ENCODE results near the gene BEAN1. TPM values are rescaled to one million over a fixed set of nuclear protein-coding genes. Genes with fewer than 3 reads are reported as not detected.
"Not testable (repeated sequence)": the region's sequence is repeated elsewhere in the genome, so short reads cannot be mapped to it uniquely, and the experiment has no call there.

Gene BEAN1
- total and polyA plus RNA-seq, 9 of the 15 experiments (the other 6 are each of a cell fraction or from before 2014, with no cell fraction given): not detected

DNA sequence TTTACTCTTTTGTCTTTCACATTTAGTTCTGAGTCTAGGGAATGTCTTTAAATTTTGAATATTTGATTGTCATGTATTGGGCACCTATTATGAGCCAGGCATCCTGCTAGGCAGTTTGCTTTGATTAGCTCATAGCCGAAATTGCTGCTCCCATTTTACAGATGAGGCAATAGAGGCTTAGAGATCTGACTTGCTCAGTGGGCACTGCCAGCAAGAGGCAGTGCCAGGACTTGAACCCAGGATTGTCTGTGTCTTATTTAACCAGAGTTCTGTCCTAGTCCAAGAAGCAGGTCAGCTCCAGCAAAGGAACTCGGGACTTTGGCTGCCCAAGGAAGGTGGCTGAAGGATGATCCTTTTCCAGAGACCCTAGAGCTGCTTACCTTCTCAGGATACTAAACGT, 24.5 kb downstream of the BEAN1 start:
- Histone ChIP-seq H4K20me1 (replicated peaks; ENCODE audit: control insufficient read depth, insufficient read depth, low read length) (no peaks in the 10 kb centered on the region), H3K9me3 (replicated peaks; ENCODE audit: control insufficient read depth, insufficient read depth, low read depth, low read length) (no peaks in the 10 kb centered on the region), H3K9ac (ENCODE audit: insufficient read depth in 1 of 2, low read depth in 2 of 2, low read length in 2 of 2) (no peak overlapping the region), H3K9me1 (ENCODE audit: control insufficient read depth, insufficient read depth, low read length) (no peaks in the 10 kb centered on the region), H3K27me3 (ENCODE audit: control insufficient read depth in 2 of 2, insufficient read depth in 2 of 2, low read length in 2 of 2) (peaks cover 5 to 16% of the 10 kb centered on the region in 2 experiments; a peak in 4 of 5 replicates), H2AFZ (ENCODE audit: low read depth, low read length) (no peak overlapping the region), H3K4me3 (no peak overlapping the region), H3K36me3 (ENCODE audit: control insufficient read depth, insufficient read depth, low read length) (no peaks in the 10 kb centered on the region), H3K4me1 (replicated peaks in 1 of 2; ENCODE audit: control insufficient read depth in 2 of 2, insufficient read depth in 2 of 2, low read length in 2 of 2) (no peaks in the 10 kb centered on the region), H3K27ac (ENCODE audit: extremely low read depth, low read depth, low read length) (no peak overlapping the region), H3K4me2 (ENCODE audit: insufficient read depth, low read length) (no peak overlapping the region), H3K79me2 (ENCODE audit: control insufficient read depth, insufficient read depth, low read length) (no peaks in the 10 kb centered on the region)
- 0% methylated on average over 3 of the region's 3 CpGs for WGBS (ENCODE audit: insufficient coverage, low coverage, missing lambda C conversion rate)
- FAIRE-seq (no peak), ATAC-seq (no peak), DNase-seq (ENCODE audit: extremely low read depth in 1 of 4, low spot score in 3 of 4) (no peak)
- ChIA-PET CTCF (ENCODE audit: low intra/inter-chr PET ratio) (no interaction called here), POLR2A (no interaction called here)
- intact Hi-C loops (cut with micrococcal nuclease): no loop called here
- TF ChIP-seq CBFB (CRISPR knock-in tag; IDR thresholded peaks at IDR 0.05) (no peak), RBM25 (IDR thresholded peaks at IDR 0.05; ENCODE audit: low read depth, low read length, severe bottlenecking) (peak; percentile 48)
- TF ChIP-seq, protein P1, sequence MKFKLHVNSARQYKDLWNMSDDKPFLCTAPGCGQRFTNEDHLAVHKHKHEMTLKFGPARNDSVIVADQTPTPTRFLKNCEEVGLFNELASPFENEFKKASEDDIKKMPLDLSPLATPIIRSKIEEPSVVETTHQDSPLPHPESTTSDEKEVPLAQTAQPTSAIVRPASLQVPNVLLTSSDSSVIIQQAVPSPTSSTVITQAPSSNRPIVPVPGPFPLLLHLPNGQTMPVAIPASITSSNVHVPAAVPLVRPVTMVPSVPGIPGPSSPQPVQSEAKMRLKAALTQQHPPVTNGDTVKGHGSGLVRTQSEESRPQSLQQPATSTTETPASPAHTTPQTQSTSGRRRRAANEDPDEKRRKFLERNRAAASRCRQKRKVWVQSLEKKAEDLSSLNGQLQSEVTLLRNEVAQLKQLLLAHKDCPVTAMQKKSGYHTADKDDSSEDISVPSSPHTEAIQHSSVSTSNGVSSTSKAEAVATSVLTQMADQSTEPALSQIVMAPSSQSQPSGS (CRISPR knock-in tag; IDR thresholded peaks at IDR 0.05): no peak
- no TSS peak for BruUV-seq (replicated peaks)
- in situ Hi-C loops (cut with MboI): no loop called here

- 0% methylated on average over 1 of the region's 1 CpG for WGBS (ENCODE audit: insufficient coverage, low coverage, missing lambda C conversion rate)
- CTCF ChIA-PET (ENCODE audit: low intra/inter-chr PET ratio): not testable (repeated sequence)
Measured at GRCh38 chr16:66453230-66453629, 26.1 kb downstream of the BEAN1 start.

More at GRCh38 chr16:66453230-66453629, 26.1 kb downstream of the BEAN1 start:
- ATAC-seq; H4K20me1 ChIP-seq (replicated peaks; ENCODE audit: control insufficient read depth, insufficient read depth, low read length); H2AFZ ChIP-seq (ENCODE audit: low read depth, low read length); H3K9ac ChIP-seq (ENCODE audit: insufficient read depth in 1 of 2, low read depth in 2 of 2, low read length in 2 of 2); H3K36me3 ChIP-seq (ENCODE audit: control insufficient read depth, insufficient read depth, low read length); FAIRE-seq; POLR2A ChIA-PET; H3K4me1 ChIP-seq (replicated peaks in 1 of 2; ENCODE audit: control insufficient read depth in 2 of 2, insufficient read depth in 2 of 2, low read length in 2 of 2); DNase-seq (ENCODE audit: extremely low read depth in 1 of 4, low spot score in 3 of 4); H3K79me2 ChIP-seq (ENCODE audit: control insufficient read depth, insufficient read depth, low read length); H3K4me3 ChIP-seq; H3K27ac ChIP-seq (ENCODE audit: extremely low read depth, low read depth, low read length); in situ Hi-C loops (cut with MboI); BruUV-seq (replicated peaks); intact Hi-C loops (cut with micrococcal nuclease); H3K4me2 ChIP-seq (ENCODE audit: insufficient read depth, low read length); H3K9me1 ChIP-seq (ENCODE audit: control insufficient read depth, insufficient read depth, low read length); H3K9me3 ChIP-seq (replicated peaks; ENCODE audit: control insufficient read depth, insufficient read depth, low read depth, low read length): not testable (repeated sequence)
- peaks cover 5 to 14% of the 10 kb centered on the region in 2 experiments for H3K27me3 ChIP-seq (ENCODE audit: control insufficient read depth in 2 of 2, insufficient read depth in 2 of 2, low read length in 2 of 2)

Measured in K562 (cell line).